Loucy (cell line): Measurements from ENCODE around the gene USP5.
"Not testable (repeated sequence)": the region's sequence is repeated elsewhere in the genome, so short reads cannot be mapped to it uniquely, and the experiment has no call there.

Source experiments
- H2AFZ ChIP-seq: fragments of 200-600 bp; sonication (generic); 2 replicates; pipeline ENCODE4 v1.6.0; 2016; ENCODE audit warnings: antibody characterized with exemption, mild to moderate bottlenecking, low read length, moderate library complexity
- H3F3A ChIP-seq: fragments of 200-600 bp; 2 replicates; pipeline ENCODE4 v1.6.0; 2016; ENCODE audit warnings: antibody characterized with exemption, low read depth, mild to moderate bottlenecking
- H3K27me3 ChIP-seq: fragments of 200-600 bp; sonication (generic); 2 replicates; pipeline ENCODE4 v1.6.1; 2014; ENCODE audit warnings: low read length, mild to moderate bottlenecking; ENCODE audit not compliant: insufficient read depth, poor library complexity, severe bottlenecking
- H3K36me3 ChIP-seq: fragments of 200-600 bp; sonication (generic); 2 replicates; pipeline ENCODE4 v1.6.1; 2016; ENCODE audit warnings: low read length; ENCODE audit not compliant: insufficient read depth
- H3K4me1 ChIP-seq: fragments of 200-600 bp; sonication (generic); 2 replicates; pipeline ENCODE4 v1.5.1; 2014; ENCODE audit warnings: low read length, mild to moderate bottlenecking; ENCODE audit not compliant: insufficient read depth, poor library complexity, severe bottlenecking
- H3K4me2 ChIP-seq: fragments of 200-600 bp; sonication (generic); 2 replicates; pipeline ENCODE4 v1.6.0; 2014; ENCODE audit warnings: antibody characterized with exemption, low read length, low read depth, mild to moderate bottlenecking; ENCODE audit not compliant: poor library complexity, severe bottlenecking
- H3K4me3 ChIP-seq: fragments of 200-600 bp; sonication (generic); 2 replicates; pipeline ENCODE4 v1.5.1; 2014; ENCODE audit warnings: low read length, mild to moderate bottlenecking, mixed read lengths; ENCODE audit not compliant: poor library complexity, severe bottlenecking
- H3K79me2 ChIP-seq: fragments of 200-600 bp; sonication (generic); 2 replicates; pipeline ENCODE4 v1.6.1; 2014; ENCODE audit warnings: low read length; ENCODE audit not compliant: insufficient read depth
- H3K9ac ChIP-seq: fragments of 200-600 bp; sonication (generic); 2 replicates; pipeline ENCODE4 v1.6.0; 2014; ENCODE audit warnings: mild to moderate bottlenecking, low read depth, low read length, moderate library complexity; ENCODE audit not compliant: poor library complexity, severe bottlenecking
- H3K9me2 ChIP-seq: fragments of 200-600 bp; sonication (generic); replicated peaks from 2 replicates; pipeline ENCODE4 v1.6.1; 2016; ENCODE audit warnings: low read depth, low read length, mixed read lengths
- H3K9me3 ChIP-seq: fragments of 200-600 bp; sonication (generic); 2 replicates; pipeline ENCODE4 v1.6.1; 2014; ENCODE audit warnings: mild to moderate bottlenecking, antibody characterized with exemption, low read length, low read depth; ENCODE audit not compliant: insufficient read depth
- H4K20me1 ChIP-seq: fragments of 200-600 bp; sonication (generic); 2 replicates; pipeline ENCODE4 v1.6.0; 2014; ENCODE audit warnings: antibody characterized with exemption, low read length, mild to moderate bottlenecking; ENCODE audit not compliant: insufficient read depth, poor library complexity, severe bottlenecking
- CTCF ChIP-seq: fragments of 200-600 bp; sonication (generic); conservative IDR thresholded peaks from 2 replicates; pipeline ENCODE4 v1.5.1; 2014; ENCODE audit warnings: mild to moderate bottlenecking, antibody characterized with exemption, low read length
- EZH2phosphoT487 ChIP-seq: fragments of 200-600 bp; IDR thresholded peaks from 2 replicates; pipeline ENCODE4 v1.6.1; 2018; ENCODE audit warnings: antibody characterized with exemption, mild to moderate bottlenecking, moderate library complexity, borderline replicate concordance

Gene USP5

DNA sequence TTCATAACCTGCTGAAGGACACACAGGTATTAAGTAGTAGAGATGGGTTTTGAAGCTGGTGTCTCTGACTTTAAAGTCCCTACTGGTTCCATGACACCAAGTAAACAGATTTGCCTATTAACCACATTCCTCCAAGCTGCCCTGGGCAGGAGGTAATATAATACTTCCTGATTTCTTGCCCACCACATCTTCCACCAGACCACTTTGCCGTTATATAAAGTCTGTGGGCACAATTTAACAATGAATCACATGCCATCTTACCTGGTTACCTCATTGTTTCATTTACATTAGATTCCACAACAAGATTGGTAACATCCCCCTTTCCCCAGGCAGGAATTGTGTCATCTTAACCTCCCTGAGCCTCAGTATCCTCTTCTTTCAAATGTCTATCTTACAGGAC, 51.8 kb downstream of the USP5 start:
- Histone ChIP-seq H3K4me1 (peaks cover 32% of the 10 kb centered on the region), H3K9me3 (no peaks in the 10 kb centered on the region), H4K20me1 (no peaks in the 10 kb centered on the region), H3K9me2 (no peaks in the 10 kb centered on the region), H3K4me2 (peak overlapping the region; percentile 78), H3K36me3 (no peaks in the 10 kb centered on the region), H2AFZ (peak overlapping the region; percentile 82), H3K9ac (peak overlapping the region; percentile 79), H3K4me3 (peak overlapping the region; percentile 91), H3F3A (no peaks in the 10 kb centered on the region; the same call in 1 of the 2 replicates), H3K79me2 (no peaks in the 10 kb centered on the region), H3K27me3 (no peaks in the 10 kb centered on the region)
- TF ChIP-seq CTCF (no peak), EZH2phosphoT487 (no peak)

- no peaks in the 10 kb centered on the region for H3K36me3 ChIP-seq
- H4K20me1 ChIP-seq, result no peaks in the 10 kb centered on the region
- H2AFZ ChIP-seq, result peak within 1 kb of the TSS; percentile 82
- peak within 1 kb of the TSS; percentile 79 for H3K9ac ChIP-seq
- TF ChIP-seq EZH2phosphoT487, result no peak
- no peak for TF ChIP-seq CTCF
- no peaks in the 10 kb centered on the region for H3K9me2 ChIP-seq
- H3K4me3 ChIP-seq, result peak within 1 kb of the TSS; percentile 91
- H3K79me2 ChIP-seq, result no peaks in the 10 kb centered on the region
- H3K27me3 ChIP-seq, result no peaks in the 10 kb centered on the region
- H3K9me3 ChIP-seq, result no peaks in the 10 kb centered on the region
- H3F3A ChIP-seq, result no peaks in the 10 kb centered on the region; the same call in 1 of the 2 replicates
- peaks cover 30% of the 10 kb centered on the region for H3K4me1 ChIP-seq
- H3K4me2 ChIP-seq, result peak within 1 kb of the TSS; percentile 78
Observed at GRCh38 chr12:6904280-6905276, 52.6 kb downstream of the USP5 start, which contains the start of gene LRRC23. Gene LRRC23, plus strand, starts transcription at chr12:6904822. Its CDS starts 812 bp downstream, at chr12:6905634.

- peak overlapping the region; percentile 78 for H3K4me2 ChIP-seq
- no peak overlapping the region for H2AFZ ChIP-seq
- peak overlapping the region; percentile 91 for H3K4me3 ChIP-seq
- no peaks in the 10 kb centered on the region for H3K79me2 ChIP-seq
- TF ChIP-seq CTCF, result no peak
- no peak for TF ChIP-seq EZH2phosphoT487
- peak overlapping the region; percentile 79 for H3K9ac ChIP-seq
- no peaks in the 10 kb centered on the region for H3K9me2 ChIP-seq
- no peaks in the 10 kb centered on the region for H3K27me3 ChIP-seq
- H3F3A ChIP-seq, result no peaks in the 10 kb centered on the region; the same call in 1 of the 2 replicates
- peaks cover 22% of the 10 kb centered on the region for H3K4me1 ChIP-seq
- no peaks in the 10 kb centered on the region for H3K9me3 ChIP-seq
- H4K20me1 ChIP-seq, result no peaks in the 10 kb centered on the region
- H3K36me3 ChIP-seq, result no peaks in the 10 kb centered on the region
Observed at GRCh38 chr12:6905414-6906040, 53.6 kb downstream of the USP5 start.

DNA sequence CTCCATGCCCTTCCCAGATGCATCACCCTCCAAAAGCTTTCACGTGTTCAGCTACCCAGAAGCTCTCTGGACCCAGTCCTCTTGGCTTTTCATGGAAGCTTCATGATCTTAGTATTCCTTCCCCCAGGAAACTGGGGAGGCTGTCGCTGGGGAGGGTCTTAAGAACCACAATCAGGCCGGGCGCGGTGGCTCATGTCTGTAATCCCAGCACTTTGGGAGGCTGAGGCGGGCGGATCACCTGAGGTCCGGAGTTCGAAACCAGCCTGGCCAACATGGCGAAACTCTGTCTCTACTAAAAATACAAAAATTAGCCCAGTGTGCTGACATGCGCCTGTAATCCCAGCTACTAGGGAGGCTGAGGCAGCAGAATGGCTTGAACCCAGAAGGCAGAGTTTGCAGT, 56.2 kb downstream of the USP5 start:
- H2AFZ ChIP-seq, H3K4me3 ChIP-seq, H4K20me1 ChIP-seq, H3K9ac ChIP-seq, H3K36me3 ChIP-seq, H3K79me2 ChIP-seq, H3K9me2 ChIP-seq, H3K27me3 ChIP-seq, H3K4me2 ChIP-seq, H3K9me3 ChIP-seq, H3F3A ChIP-seq: not testable (repeated sequence)
- peaks cover 23% of the 10 kb centered on the region for H3K4me1 ChIP-seq
